ENCODE measurements around the gene PIN1.
"Not testable (repeated sequence)": the region's sequence is repeated elsewhere in the genome, so short reads cannot be mapped to it uniquely, and the experiment has no call there.

PIN1 gene

DNA sequence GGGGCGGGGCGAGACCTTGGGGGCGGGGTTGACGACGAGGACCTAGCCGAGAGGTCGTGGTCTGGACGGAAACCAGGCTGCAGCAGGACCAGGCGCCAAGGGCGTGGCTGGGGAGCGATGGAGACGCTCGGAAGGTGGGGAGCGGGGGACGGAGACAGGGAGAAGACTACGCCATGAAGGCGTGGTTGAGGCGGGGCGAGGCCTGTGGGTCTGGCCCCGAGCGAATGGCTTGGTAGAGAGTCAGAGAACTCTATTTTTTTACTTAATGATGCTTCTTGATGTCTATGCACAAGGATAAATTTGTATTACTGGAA is 15.6 kb upstream of the PIN1 start:
- peak overlapping the region; percentile 18; the same call in 1 of the 2 replicates for H3K9ac ChIP-seq (ENCODE audit: low read length)

DNA sequence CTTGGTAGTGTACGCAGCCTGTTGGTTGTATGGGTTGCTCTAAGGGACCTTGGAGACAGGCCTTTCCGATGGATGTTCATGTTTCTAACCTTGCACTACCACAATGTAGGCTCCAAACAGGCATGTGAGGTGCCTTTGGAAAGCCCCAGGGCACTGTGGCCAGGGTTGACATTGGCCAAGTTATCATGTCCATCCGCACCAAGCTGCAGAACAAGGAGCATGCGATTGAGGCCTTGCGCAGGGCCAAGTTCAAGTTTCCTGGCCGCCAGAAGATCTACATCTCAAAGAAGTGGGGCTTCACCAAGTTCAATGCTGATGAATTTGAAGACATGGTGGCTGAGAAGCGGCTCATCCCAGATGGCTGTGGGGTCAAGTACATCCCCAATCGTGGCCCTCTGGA is 15.1 kb upstream of the PIN1 start:
- H3K27ac ChIP-seq (ENCODE audit: low read depth, low read length, poor library complexity, severe bottlenecking) = peak overlapping the region; percentile 29
- H3K4me3 ChIP-seq (ENCODE audit: low read depth, low read length, poor library complexity, severe bottlenecking) = peak overlapping the region; percentile 57
- not testable (repeated sequence) for H4K20me1 ChIP-seq (ENCODE audit: insufficient read depth, low read length); H3K9me2 ChIP-seq (ENCODE audit: low read depth, low read length); H3K9me3 ChIP-seq (ENCODE audit: low read length); H3F3A ChIP-seq (ENCODE audit: insufficient read depth, low read length); H2AFZ ChIP-seq (ENCODE audit: low read length); H3K27me3 ChIP-seq (ENCODE audit: insufficient read depth, low read length)
- H3K36me3 ChIP-seq (ENCODE audit: insufficient read depth, low read length) = peaks cover 29% of the 10 kb centered on the region
- peak overlapping the region; percentile 18; the same call in 1 of the 2 replicates for H3K9ac ChIP-seq (ENCODE audit: low read length)
- peak overlapping the region; percentile 67 for H3K4me2 ChIP-seq (ENCODE audit: low read length)
- H3K79me2 ChIP-seq (ENCODE audit: insufficient read depth, low read length) = peaks cover 15% of the 10 kb centered on the region
- H3K4me1 ChIP-seq (ENCODE audit: insufficient read depth, low read length, severe bottlenecking) = peaks cover 14% of the 10 kb centered on the region

More for the DNA sequence above, 15.6 kb upstream of the PIN1 start:
- peaks cover 14% of the 10 kb centered on the region for H3K4me1 ChIP-seq (ENCODE audit: insufficient read depth, low read length, severe bottlenecking)
- peak overlapping the region; percentile 67 for H3K4me2 ChIP-seq (ENCODE audit: low read length)
- no peaks in the 10 kb centered on the region for H3K27me3 ChIP-seq (ENCODE audit: insufficient read depth, low read length)
- H3K27ac ChIP-seq (ENCODE audit: low read depth, low read length, poor library complexity, severe bottlenecking) = peak overlapping the region; percentile 29
- H2AFZ ChIP-seq (ENCODE audit: low read length) = no peak overlapping the region
- H3K9me3 ChIP-seq (ENCODE audit: low read length) = peaks cover 7% of the 10 kb centered on the region; the same call in 1 of the 2 replicates
- TF ChIP-seq, protein P1, sequence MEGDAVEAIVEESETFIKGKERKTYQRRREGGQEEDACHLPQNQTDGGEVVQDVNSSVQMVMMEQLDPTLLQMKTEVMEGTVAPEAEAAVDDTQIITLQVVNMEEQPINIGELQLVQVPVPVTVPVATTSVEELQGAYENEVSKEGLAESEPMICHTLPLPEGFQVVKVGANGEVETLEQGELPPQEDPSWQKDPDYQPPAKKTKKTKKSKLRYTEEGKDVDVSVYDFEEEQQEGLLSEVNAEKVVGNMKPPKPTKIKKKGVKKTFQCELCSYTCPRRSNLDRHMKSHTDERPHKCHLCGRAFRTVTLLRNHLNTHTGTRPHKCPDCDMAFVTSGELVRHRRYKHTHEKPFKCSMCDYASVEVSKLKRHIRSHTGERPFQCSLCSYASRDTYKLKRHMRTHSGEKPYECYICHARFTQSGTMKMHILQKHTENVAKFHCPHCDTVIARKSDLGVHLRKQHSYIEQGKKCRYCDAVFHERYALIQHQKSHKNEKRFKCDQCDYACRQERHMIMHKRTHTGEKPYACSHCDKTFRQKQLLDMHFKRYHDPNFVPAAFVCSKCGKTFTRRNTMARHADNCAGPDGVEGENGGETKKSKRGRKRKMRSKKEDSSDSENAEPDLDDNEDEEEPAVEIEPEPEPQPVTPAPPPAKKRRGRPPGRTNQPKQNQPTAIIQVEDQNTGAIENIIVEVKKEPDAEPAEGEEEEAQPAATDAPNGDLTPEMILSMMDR (IDR thresholded peaks at IDR 0.05; ENCODE audit: low read length) = no peak
- TF ChIP-seq EZH2 (IDR thresholded peaks at IDR 0.05; ENCODE audit: borderline replicate concordance, low read length) = no peak
- no peaks in the 10 kb centered on the region for H3F3A ChIP-seq (ENCODE audit: insufficient read depth, low read length)
- peaks cover 18% of the 10 kb centered on the region for H3K79me2 ChIP-seq (ENCODE audit: insufficient read depth, low read length)
- H3K36me3 ChIP-seq (ENCODE audit: insufficient read depth, low read length) = peaks cover 34% of the 10 kb centered on the region
- peak overlapping the region; percentile 57 for H3K4me3 ChIP-seq (ENCODE audit: low read depth, low read length, poor library complexity, severe bottlenecking)
- no peaks in the 10 kb centered on the region for H4K20me1 ChIP-seq (ENCODE audit: insufficient read depth, low read length)
- no peaks in the 10 kb centered on the region for H3K9me2 ChIP-seq (ENCODE audit: low read depth, low read length)

DNA sequence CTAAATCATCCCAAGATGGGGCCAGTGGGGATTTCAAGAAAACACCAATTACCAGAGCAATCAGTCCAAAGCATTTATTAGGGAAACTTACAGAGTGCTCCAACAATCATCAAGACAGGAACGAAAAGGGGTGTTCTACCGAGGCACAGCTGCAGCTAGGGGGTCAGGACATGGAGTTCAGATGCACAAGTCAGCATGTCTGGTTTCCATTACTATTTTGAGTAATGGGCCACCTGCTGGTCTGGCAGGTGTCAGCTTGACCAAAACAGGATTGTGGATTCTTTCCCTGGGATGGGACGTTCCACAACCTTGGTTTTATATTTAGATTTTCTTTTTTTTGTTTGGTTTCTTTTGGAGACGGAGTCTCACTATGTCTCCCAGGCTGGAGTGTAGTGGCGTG is 11.3 kb upstream of the PIN1 start:
- peaks cover 22% of the 10 kb centered on the region for H3K4me1 ChIP-seq (ENCODE audit: insufficient read depth, low read length, severe bottlenecking)
- peaks cover 6% of the 10 kb centered on the region; the same call in 1 of the 2 replicates for H3K36me3 ChIP-seq (ENCODE audit: insufficient read depth, low read length)
- no peaks in the 10 kb centered on the region for H3K9me3 ChIP-seq (ENCODE audit: low read length)
- peaks cover 22% of the 10 kb centered on the region for H3K79me2 ChIP-seq (ENCODE audit: insufficient read depth, low read length)
- H3K4me2 ChIP-seq (ENCODE audit: low read length) = no peak overlapping the region
- TF ChIP-seq, protein P1 (IDR thresholded peaks at IDR 0.05; ENCODE audit: low read length) = no peak
- TF ChIP-seq EZH2 (IDR thresholded peaks at IDR 0.05; ENCODE audit: borderline replicate concordance, low read length) = no peak
- no peak overlapping the region for H2AFZ ChIP-seq (ENCODE audit: low read length)
- H3F3A ChIP-seq (ENCODE audit: insufficient read depth, low read length) = no peaks in the 10 kb centered on the region
- H4K20me1 ChIP-seq (ENCODE audit: insufficient read depth, low read length) = no peaks in the 10 kb centered on the region
- H3K9me2 ChIP-seq (ENCODE audit: low read depth, low read length) = no peaks in the 10 kb centered on the region
- no peak overlapping the region for H3K9ac ChIP-seq (ENCODE audit: low read length)
- no peak overlapping the region for H3K4me3 ChIP-seq (ENCODE audit: low read depth, low read length, poor library complexity, severe bottlenecking)
- no peak overlapping the region for H3K27ac ChIP-seq (ENCODE audit: low read depth, low read length, poor library complexity, severe bottlenecking)
- no peaks in the 10 kb centered on the region for H3K27me3 ChIP-seq (ENCODE audit: insufficient read depth, low read length)
